HEK293T (cell line): ENCODE measurements around the gene CLEC1A.

Experiments
- CTCF ChIA-PET: fragments of 350-600 bp; formaldehyde crosslinking; extraction: SDS; loops from one replicate; lab custom pipeline; 2021; ENCODE audit warnings: antibody characterized with exemption, inconsistent platforms; lab: Yijun Ruan, JAX
- POLR2A ChIA-PET: fragments of 350-600 bp; formaldehyde crosslinking; extraction: SDS; loops from one replicate; lab custom pipeline; 2020; ENCODE audit warnings: antibody characterized with exemption, inconsistent platforms; lab: Yijun Ruan, JAX
- DNase-seq: peaks from one replicate; pipeline ENCODE4 v3.0.0; 2012; ENCODE audit warnings: mixed read lengths; ENCODE audit errors: extremely low spot score
- ARNT ChIP-seq: fragments of 450-650 bp; IDR thresholded peaks from 2 replicates; pipeline ENCODE4 v1.6.1; 2017; ENCODE audit warnings: mild to moderate bottlenecking
- BHLHE40 ChIP-seq: fragments of 450-650 bp; IDR thresholded peaks from 2 replicates; pipeline ENCODE4 v1.6.1; 2016; ENCODE audit warnings: mild to moderate bottlenecking, moderate library complexity, borderline replicate concordance
- CTBP1 ChIP-seq: fragments of 450-650 bp; IDR thresholded peaks from 2 replicates; pipeline ENCODE4 v1.6.1; 2016; ENCODE audit warnings: borderline replicate concordance
- ELF4 ChIP-seq: fragments of 450-650 bp; IDR thresholded peaks from 2 replicates; pipeline ENCODE4 v1.6.1; 2017; ENCODE audit warnings: antibody characterized with exemption
- FOXA1 ChIP-seq: fragments of 450-650 bp; IDR thresholded peaks from 2 replicates; pipeline ENCODE4 v1.6.1; 2016; ENCODE audit warnings: mild to moderate bottlenecking
- FOXK2 ChIP-seq: fragments of 450-650 bp; IDR thresholded peaks from 2 replicates; pipeline ENCODE4 v1.6.1; 2016; ENCODE audit warnings: mild to moderate bottlenecking
- FOXM1 ChIP-seq: fragments of 450-650 bp; IDR thresholded peaks from 2 replicates; pipeline ENCODE4 v1.6.1; 2017; ENCODE audit warnings: mild to moderate bottlenecking, borderline replicate concordance
- HDGF ChIP-seq: fragments of 450-650 bp; IDR thresholded peaks from 2 replicates; pipeline ENCODE4 v1.6.1; 2017; ENCODE audit warnings: antibody characterized with exemption, borderline replicate concordance
- L3MBTL2 ChIP-seq: fragments of 450-650 bp; conservative IDR thresholded peaks from 2 replicates; pipeline ENCODE4 v1.6.1; 2016; ENCODE audit warnings: mild to moderate bottlenecking
- LEF1 ChIP-seq: fragments of 450-650 bp; IDR thresholded peaks from 2 replicates; pipeline ENCODE4 v1.6.1; 2017; ENCODE audit warnings: mild to moderate bottlenecking, borderline replicate concordance
- NFRKB ChIP-seq: fragments of 450-650 bp; IDR thresholded peaks from 2 replicates; pipeline ENCODE4 v1.6.1; 2016; ENCODE audit warnings: mild to moderate bottlenecking, moderate library complexity
- PKNOX1 ChIP-seq: fragments of 450-650 bp; IDR thresholded peaks from 2 replicates; pipeline ENCODE4 v1.6.1; 2016
- SP1 ChIP-seq: fragments of 450-650 bp; IDR thresholded peaks from 2 replicates; pipeline ENCODE4 v1.6.1; 2017
- SUZ12 ChIP-seq: fragments of 450-650 bp; IDR thresholded peaks from 2 replicates; pipeline ENCODE4 v1.6.1; 2016; ENCODE audit warnings: mild to moderate bottlenecking
- TARDBP ChIP-seq: fragments of 450-650 bp; IDR thresholded peaks from 2 replicates; pipeline ENCODE4 v1.6.1; 2016
- ZNF384 ChIP-seq: fragments of 450-650 bp; IDR thresholded peaks from 2 replicates; pipeline ENCODE4 v1.6.1; 2016

Gene CLEC1A

GRCh38 chr12:10132850-10133370 lies 34.1 kb upstream of the CLEC1A start:
- CTCF ChIA-PET: no interaction called here
- POLR2A ChIA-PET: interaction anchor here (1.0 kb wide), 1 partner anchor 97 kb away, joined by 3 read pairs; no protein-coding TSS in a partner anchor
- no peak for DNase-seq
- TF ChIP-seq ELF4 (no peak), HDGF (no peak), FOXM1 (no peak), SUZ12 (no peak), ZNF384 (no peak), SP1 (no peak), TARDBP (no peak), LEF1 (no peak), PKNOX1 (no peak)

GRCh38 chr12:10131111-10131690 lies 32.4 kb upstream of the CLEC1A start:
- DNase-seq: no peak
- CTCF ChIA-PET: no interaction called here
- POLR2A ChIA-PET: no interaction called here
- TF ChIP-seq SUZ12 (no peak), ELF4 (no peak), ARNT (no peak), LEF1 (no peak), PKNOX1 (no peak), BHLHE40 (no peak), ZNF384 (no peak), FOXM1 (no peak), HDGF (no peak), CTBP1 (no peak), TARDBP (no peak), L3MBTL2 (no peak), SP1 (no peak), FOXK2 (no peak), FOXA1 (no peak), NFRKB (no peak)

- ChIA-PET CTCF (no interaction called here), POLR2A (no interaction called here)
- no peak for TF ChIP-seq ELF4
- TF ChIP-seq ARNT: no peak
- TF ChIP-seq CTBP1: no peak
- no peak for TF ChIP-seq PKNOX1
- no peak for TF ChIP-seq SUZ12
- TF ChIP-seq TARDBP: no peak
- no peak for TF ChIP-seq SP1
- TF ChIP-seq NFRKB: no peak
- DNase-seq: no peak
These were observed 31.3 kb upstream of the CLEC1A start, which contains the start of gene CLEC7A for GRCh38 chr12:10130042-10130441. Gene CLEC7A, minus strand, starts transcription at chr12:10130199. Its CDS starts 117 bp downstream, at chr12:10130082.

- no peak for DNase-seq
- CTCF ChIA-PET: no interaction called here
- TF ChIP-seq L3MBTL2 (no peak), ARNT (no peak), ELF4 (no peak), FOXK2 (no peak), SUZ12 (no peak), ZNF384 (no peak), PKNOX1 (no peak), FOXM1 (no peak), LEF1 (no peak), SP1 (no peak), NFRKB (no peak)
- POLR2A ChIA-PET: no interaction called here
These were observed 29.9 kb upstream of the CLEC1A start for GRCh38 chr12:10128687-10129086.

- no peak for DNase-seq
- POLR2A ChIA-PET: no interaction called here
- TF ChIP-seq ELF4: no peak
- TF ChIP-seq FOXK2: no peak
- no peak for TF ChIP-seq SUZ12
- TF ChIP-seq ZNF384: no peak
- no peak for TF ChIP-seq CTBP1
- TF ChIP-seq TARDBP: no peak
- TF ChIP-seq NFRKB: no peak
- TF ChIP-seq FOXM1: no peak
- TF ChIP-seq LEF1: no peak
- no peak for TF ChIP-seq PKNOX1
- no peak for TF ChIP-seq SP1
- CTCF ChIA-PET: no interaction called here
These were observed 27.6 kb upstream of the CLEC1A start for GRCh38 chr12:10126413-10126812.
